H54 (cell line): ENCODE results near the gene CAPS.

Source experiments
- DNase-seq: peaks from one replicate; pipeline ENCODE4 v3.0.0; 2011; ENCODE audit warnings: low spot score, mixed read lengths; ENCODE audit not compliant: insufficient read length
- FAIRE-seq: peaks from 3 replicates; lab custom pipeline; 2011; peaks lifted over from hg19 to GRCh38; lab: Jason Lieb, UNC
- POLR2A ChIP-seq: IDR thresholded peaks from 2 replicates; pipeline ENCODE4 v1.6.1; 2011; ENCODE audit warnings: low read depth, mild to moderate bottlenecking, low read length

The CAPS gene

DNA sequence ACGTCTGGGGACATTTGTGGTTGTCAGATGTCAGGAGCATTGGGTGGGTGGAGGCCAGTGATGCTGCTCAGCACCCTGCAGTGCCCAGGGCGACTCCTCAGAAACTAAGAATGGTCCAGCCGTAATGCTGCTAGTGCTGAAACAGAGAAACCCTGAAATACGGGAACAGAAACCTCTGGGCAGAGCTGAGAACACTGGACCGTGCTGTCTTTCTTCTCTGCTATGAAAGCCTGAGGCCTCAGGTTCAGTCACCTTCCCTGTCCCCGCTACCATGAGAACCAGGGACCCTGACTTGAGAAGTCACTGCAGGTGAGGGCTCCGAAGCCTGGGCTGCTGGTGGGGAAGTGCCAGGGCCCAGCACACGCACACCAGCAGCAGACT, 13.4 kb downstream of the CAPS start:
- FAIRE-seq: no peak
- no peak for DNase-seq
- no peak for TF ChIP-seq POLR2A

DNA sequence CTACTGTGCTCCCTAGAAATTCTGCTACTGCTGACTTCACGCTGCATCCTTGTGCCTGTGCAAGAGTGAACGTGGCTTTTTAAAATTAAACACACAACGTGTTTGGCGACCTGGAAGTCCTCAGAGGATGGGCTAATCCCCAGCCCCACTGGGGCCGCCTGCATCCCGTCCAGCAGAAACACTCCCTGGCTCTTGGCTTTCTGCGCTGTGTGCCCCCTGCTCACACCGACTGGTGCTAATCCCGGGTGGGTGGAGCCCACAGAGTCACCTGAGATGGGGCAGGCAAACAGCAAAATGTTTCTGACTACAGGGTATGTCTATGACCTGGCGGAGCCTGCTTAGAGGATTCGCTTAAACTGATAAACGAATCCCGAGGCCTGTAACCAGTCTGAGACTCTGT, 15.1 kb downstream of the CAPS start:
- FAIRE-seq: no peak
- DNase-seq: no peak
- TF ChIP-seq POLR2A: no peak

DNA sequence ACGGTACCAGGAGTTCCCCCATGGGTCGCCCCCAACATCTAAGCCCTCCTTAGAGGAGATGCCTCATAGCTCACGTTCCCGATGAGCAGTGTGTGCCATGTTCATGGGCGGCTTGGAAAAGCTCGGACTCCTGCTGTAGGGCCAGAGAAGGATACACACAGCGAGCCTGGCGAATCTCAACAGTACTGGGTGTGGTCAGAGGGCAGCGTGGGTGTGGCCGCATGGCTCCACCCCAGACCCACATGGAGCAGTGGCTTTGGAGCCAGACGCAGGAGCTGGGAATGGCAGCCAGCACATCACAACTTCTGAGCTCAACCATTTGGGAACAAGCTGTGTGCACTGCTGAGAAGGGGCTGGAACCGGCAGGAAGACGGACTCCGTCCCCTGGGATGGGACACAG, 15.6 kb downstream of the CAPS start:
- DNase-seq (no peak), FAIRE-seq (no peak)
- TF ChIP-seq POLR2A: no peak

DNA sequence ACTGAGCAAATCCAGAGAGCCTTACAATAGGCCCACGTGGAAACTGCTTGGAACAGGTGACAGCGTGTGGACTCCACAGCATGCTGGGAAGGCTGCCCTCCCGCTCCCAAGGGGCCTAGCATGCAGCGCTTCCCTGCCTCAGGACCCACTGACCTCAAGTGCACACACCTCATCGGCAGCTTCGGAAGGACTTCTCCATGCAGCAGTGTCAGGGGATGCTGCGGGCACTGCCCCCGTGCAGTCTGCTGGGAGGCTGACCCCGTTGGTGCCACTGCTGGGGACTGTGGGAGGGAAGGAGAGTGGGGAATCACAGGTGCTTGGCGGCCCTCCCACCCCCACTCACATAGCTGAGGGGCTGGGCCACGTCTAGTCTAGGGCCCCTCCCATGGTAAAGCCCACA, 17.2 kb downstream of the CAPS start:
- DNase-seq (no peak), FAIRE-seq (no peak)
- no peak for TF ChIP-seq POLR2A

DNA sequence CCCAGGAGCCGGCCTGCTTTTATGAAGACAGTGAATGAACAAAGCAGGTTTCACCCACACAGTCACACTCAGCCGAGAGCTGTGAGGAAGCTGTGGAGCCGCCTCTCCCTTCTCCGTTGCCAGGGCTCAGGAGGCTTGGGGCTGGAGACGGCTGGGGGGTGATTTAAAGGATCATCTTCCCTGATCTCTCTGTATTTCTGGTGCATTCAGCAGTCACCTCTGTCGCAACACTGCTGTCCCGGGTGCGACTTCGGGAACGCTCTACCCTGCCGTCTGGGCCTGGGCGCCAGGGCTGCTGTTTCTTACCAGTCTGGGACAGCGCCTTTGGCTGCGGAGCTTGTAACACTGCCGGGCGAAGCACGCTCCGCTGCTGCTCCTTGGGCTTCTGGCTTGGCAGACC, 18.1 kb downstream of the CAPS start:
- TF ChIP-seq POLR2A: no peak
- FAIRE-seq (no peak), DNase-seq (no peak)

DNA sequence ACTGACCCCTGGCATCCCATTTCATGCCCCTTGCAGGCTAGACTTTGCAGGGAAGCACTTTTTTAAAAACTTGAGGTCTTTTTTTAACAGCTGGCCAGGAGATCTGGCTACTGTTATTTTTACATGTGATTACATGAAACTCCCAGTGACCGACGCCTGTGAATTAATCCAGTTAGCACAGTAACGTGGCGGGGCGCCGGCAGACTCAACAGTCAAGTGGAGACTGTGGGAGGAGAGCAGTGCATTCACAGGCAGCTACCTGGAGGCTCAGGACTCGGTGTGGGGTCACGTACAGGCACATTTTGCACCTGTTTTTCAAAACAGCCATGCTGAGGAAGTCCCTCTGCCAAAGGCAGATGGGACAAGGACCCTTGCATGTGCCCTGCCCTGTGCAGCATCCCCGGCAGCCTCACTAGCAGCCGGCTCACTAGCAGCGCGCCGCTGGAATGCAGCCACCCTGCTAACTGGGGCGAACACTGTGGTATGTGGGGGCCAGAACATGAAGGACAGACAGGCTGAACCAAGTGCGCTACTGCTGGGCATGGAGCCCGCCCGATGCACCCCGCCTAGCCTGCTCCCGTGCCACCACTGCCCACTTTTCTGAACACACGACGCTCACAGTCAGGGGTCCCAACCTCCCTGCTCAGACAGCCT, 18.7 kb downstream of the CAPS start:
- no peak for TF ChIP-seq POLR2A
- DNase-seq (no peak), FAIRE-seq (no peak)

DNA sequence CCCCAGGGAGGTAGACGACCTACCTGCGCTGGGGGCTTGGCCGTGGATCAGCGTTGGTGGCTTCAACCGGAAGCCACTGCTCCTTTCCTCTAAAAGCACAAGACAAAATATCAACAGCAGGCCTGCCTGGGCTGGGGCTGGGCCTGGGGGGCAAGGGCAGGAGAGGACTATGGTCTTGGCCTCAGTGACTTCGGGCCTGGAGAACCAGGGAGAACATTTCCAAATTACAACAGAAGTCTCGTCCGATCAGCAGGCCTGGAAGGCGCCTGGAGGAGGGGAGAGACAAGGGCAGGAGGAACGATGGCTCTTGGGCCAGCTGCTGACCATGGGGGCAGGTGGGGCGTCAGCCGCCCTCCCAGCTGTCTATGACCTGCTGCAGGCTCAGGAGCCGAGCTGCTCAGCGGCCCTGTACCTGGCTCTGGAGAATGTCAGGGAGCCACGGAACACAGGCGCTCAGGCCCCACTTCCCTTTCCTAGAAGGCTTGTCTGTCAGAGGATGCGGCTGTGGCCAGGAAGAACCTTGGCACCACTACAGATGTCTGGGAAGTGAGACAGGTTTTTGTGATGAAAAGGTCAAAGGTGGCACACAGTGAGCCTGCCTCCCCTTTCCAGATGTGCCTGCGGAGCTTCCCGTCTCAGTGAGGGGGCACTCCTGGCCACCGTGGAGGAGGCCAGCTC, 19.5 kb downstream of the CAPS start:
- no peak for DNase-seq
- FAIRE-seq: no peak
- TF ChIP-seq POLR2A: no peak

DNA sequence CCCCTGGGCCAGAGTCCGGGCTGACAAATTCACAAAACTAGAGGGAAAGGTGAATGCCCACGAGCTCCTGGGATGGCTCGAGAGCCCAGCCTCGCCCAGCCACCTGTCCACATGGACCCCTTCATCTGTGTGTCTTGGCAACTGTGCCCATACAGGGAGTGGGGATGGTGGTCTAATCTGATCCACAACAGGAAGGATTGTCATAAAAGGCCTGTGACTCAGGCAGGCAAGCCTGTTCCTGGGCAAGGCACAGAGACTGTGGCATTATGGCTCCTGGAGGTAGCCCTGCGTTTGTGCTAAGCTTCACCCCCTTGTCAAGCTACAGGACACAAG, 20.0 kb downstream of the CAPS start:
- TF ChIP-seq POLR2A: no peak
- FAIRE-seq: no peak

DNA sequence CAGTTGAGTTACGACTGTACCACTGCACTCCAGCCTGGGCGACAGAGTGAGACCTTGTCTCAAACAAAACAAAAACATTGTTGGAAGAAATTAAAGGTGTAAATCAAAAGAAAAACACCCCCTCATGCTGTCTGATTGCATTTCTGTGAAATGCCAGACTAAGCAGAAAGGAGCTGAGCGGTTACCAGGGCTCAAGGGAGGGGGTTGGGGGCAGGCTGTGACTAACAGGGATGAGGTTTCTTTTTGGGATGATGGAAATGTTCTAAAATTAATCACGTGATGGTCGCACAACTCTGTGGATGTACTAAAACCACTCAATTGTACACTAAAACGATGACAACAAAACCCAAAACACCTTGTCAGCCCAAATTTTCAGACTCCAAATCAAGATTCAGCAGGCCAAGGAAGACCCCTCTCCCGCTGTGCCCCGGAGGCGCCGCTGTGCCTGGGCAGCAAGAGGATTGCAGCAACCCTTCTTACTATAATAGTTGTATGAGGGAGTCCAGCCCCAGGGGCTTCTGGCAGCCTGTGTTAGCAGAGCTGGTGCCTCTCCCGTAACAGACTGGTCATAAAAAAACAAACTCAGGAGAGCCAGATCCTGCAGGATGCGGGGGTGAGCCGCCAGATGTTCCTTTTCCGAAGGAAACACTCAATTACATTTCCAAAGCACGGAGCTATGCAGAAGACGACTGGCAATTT, 20.9 kb downstream of the CAPS start:
- DNase-seq (no peak), FAIRE-seq (no peak)
- TF ChIP-seq POLR2A: no peak

More for the DNA sequence above, 20.0 kb downstream of the CAPS start:
- DNase-seq: no peak

DNA sequence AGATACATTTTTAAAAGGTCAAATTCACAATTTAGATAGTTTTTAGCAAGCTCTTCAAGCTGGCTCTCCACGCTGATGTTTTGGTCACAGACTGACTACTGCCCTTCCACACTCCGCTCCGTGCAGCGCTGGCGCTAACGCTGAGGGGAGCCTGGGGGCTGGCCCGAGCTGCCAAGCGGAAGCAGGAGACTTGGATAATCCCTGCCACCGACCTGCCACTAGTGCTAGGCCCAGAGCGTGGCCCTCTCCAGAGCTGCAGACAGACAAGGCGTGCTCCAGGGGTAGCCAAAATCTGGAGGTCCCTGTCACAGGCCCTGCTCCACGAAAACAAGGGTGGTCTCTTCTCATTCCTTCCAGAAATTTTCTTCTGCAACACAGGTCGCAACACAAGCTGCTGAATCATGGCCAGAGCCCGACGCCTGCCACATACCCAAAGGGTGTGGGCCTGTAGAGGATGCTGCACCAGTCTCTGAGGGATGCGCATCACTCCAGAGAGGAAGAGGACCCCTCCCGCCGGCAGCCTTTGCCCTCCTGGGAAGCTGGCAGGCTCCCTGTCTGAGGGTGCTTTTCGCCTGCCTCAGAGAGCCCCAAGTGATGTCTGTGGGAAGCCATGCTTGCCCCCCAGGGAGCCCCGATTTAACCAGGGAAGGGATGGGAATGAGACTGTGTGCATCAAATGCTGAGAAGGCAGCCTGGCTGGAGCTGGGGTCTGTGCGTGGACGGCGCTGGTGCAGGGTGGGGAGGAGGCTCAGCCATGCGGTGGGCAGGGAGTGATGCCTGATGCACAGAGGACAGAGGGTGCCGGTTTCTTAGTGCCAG, 21.6 kb downstream of the CAPS start:
- no peak for DNase-seq
- TF ChIP-seq POLR2A: no peak
- FAIRE-seq: no peak

DNA sequence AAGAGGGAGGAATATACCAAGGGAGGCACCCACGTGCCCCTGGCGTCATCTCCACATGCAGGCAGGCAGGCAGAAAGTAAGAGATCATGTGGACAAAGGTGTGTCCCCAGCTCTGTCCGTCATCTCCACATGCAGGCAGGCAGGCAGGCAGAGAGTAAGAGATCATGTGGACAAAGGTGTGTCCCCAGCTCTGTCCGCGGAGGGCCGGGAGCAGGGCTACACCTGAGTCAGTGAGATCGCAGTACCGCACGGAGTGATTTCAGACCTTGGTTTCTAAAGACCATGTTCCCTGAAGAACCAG, 22.2 kb downstream of the CAPS start:
- no peak for TF ChIP-seq POLR2A
- DNase-seq (no peak), FAIRE-seq (no peak)

DNA sequence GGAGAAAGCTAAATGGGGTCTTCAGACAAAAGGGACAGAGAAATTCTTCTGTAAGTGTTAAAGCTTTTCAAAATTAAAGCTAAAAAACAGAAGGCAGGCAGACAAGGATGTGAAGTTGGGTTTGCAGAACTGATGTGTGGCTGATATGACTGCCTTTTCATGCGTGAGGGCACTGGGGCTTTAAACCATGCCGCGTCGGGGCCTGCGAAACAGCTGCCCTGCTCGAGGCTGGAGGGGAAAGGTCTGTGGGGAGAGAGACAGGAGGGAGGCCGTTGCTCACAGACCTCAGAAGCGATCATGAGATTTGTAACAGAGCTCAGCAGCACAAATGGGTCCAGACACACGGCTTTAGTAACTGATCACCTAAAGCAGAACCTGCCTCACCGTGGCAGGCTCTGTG, 23.5 kb downstream of the CAPS start:
- DNase-seq (no peak), FAIRE-seq (no peak)
- TF ChIP-seq POLR2A: no peak

DNA sequence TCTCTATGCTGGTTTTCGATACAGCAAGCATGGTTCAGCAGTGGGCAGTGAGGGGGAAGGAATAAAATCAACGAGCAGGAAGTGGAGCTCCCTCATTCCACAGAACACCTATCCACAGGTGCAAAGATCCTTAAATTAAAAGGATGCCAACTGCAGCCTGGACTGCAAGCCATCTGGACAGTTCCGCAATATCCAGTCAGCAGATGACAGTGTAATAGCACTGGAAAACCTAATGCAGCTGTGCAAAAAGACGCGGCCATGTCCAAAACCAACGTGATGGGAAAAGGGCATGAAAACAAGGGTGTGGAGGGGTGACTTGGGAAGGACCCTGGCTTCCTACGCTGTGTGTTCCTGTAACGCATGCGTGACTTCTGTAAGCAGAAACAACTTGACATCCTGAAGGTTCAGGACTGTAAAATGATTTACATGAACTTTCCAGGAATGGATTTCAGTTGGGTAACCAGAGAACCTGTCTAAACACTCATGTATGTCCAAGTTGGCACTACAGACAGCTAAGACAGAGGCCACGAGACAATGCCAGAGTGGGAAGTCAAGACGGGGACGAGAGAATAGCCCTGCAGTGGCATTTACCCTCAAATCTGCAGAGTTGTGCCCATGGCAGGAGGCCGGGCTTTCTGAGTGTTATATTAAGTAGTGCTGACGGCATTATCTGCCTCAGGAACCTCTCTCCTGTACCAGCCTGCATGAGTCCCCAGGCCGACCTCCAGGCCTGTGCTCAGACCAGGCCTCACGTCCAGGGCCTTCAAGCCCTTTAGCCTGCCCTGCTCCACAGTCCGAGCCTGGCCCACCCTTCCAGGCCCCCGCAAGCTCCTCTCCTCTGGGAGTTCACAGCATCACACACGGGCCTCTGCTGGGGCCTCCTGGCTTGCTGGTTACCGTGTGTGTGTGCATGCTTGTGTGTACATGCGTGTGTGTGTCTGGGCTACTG, 26.5 kb downstream of the CAPS start:
- FAIRE-seq (no peak), DNase-seq (no peak)
- TF ChIP-seq POLR2A: no peak
